ENCODE measurements around the gene MTG2. TPM values are rescaled to one million over a fixed set of nuclear protein-coding genes. Genes with fewer than 3 reads are reported as not detected.

The MTG2 gene
- total RNA-seq, 1 experiment from 2014 or later, result 27.9 TPM

DNA sequence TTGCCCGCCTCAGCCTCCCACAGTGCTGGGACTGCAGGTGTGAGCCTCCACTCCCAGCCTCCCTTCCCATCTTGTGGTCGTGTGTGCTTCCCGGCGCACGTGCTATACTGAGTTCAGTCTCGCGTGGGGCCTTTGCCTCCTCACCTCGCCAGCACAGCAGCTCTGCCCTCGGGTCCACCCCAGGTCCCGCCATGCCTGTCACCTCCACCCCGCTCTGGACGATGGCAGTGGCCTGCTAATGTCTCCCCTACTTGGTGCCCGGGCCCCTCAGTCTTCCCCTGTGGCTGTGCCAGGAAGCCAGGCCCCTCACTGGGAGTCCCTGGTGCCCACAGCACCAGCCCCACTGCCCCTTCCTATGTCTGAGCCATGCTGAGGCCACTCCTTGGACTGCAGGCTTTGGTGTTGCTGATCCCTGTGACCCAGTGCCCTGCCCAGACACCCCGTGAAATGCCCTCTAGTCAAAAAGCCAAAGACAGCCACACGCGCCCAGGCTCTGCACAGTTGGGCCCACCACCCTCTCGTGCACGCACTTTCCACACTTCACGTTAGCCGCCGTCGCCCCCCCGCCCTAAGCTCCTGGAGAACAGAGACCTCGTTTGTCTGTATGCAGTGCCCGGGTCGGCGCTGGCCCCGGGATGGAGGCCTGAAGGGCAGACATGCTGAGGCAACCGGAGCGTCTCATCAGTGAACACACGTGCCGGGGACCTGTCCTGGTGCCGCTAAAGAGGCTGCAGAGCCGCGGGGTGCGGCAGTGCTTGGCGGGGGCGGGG is 23.0 kb downstream of the MTG2 start:
- Mint-ChIP-seq H3K4me1 (peaks cover 3% of the 10 kb centered on the region; the same call in 1 of the 2 replicates), H3K36me3 (peaks cover 17% of the 10 kb centered on the region), H3K4me3 (no peak overlapping the region), H3K27me3 (ENCODE audit: low read depth) (no peaks in the 10 kb centered on the region), H3K27ac (no peak overlapping the region), H3K9me3 (no peaks in the 10 kb centered on the region)
- ATAC-seq (no peak), DNase-seq (ENCODE audit: low spot score) (no peak)
- ChIA-PET POLR2A (interaction anchor here (0.5 kb wide), 1 partner anchor 17 kb away, joined by 4 read pairs; no protein-coding TSS in a partner anchor), CTCF (no interaction called here)
- TF ChIP-seq, protein P1, sequence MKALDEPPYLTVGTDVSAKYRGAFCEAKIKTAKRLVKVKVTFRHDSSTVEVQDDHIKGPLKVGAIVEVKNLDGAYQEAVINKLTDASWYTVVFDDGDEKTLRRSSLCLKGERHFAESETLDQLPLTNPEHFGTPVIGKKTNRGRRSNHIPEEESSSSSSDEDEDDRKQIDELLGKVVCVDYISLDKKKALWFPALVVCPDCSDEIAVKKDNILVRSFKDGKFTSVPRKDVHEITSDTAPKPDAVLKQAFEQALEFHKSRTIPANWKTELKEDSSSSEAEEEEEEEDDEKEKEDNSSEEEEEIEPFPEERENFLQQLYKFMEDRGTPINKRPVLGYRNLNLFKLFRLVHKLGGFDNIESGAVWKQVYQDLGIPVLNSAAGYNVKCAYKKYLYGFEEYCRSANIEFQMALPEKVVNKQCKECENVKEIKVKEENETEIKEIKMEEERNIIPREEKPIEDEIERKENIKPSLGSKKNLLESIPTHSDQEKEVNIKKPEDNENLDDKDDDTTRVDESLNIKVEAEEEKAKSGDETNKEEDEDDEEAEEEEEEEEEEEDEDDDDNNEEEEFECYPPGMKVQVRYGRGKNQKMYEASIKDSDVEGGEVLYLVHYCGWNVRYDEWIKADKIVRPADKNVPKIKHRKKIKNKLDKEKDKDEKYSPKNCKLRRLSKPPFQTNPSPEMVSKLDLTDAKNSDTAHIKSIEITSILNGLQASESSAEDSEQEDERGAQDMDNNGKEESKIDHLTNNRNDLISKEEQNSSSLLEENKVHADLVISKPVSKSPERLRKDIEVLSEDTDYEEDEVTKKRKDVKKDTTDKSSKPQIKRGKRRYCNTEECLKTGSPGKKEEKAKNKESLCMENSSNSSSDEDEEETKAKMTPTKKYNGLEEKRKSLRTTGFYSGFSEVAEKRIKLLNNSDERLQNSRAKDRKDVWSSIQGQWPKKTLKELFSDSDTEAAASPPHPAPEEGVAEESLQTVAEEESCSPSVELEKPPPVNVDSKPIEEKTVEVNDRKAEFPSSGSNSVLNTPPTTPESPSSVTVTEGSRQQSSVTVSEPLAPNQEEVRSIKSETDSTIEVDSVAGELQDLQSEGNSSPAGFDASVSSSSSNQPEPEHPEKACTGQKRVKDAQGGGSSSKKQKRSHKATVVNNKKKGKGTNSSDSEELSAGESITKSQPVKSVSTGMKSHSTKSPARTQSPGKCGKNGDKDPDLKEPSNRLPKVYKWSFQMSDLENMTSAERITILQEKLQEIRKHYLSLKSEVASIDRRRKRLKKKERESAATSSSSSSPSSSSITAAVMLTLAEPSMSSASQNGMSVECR (CRISPR knock-in tag; IDR thresholded peaks at IDR 0.05; ENCODE audit: borderline replicate concordance), result no peak
- TF ChIP-seq MAX (CRISPR knock-in tag; IDR thresholded peaks at IDR 0.05) (no peak), FOXK1 (CRISPR knock-in tag; IDR thresholded peaks at IDR 0.05) (no peak), FOXP1 (CRISPR knock-in tag; IDR thresholded peaks at IDR 0.05; ENCODE audit: borderline replicate concordance) (no peak), ZBTB43 (CRISPR knock-in tag; IDR thresholded peaks at IDR 0.05) (no peak), ZNF263 (CRISPR knock-in tag; IDR thresholded peaks at IDR 0.05; ENCODE audit: low read depth) (no peak)
- TF ChIP-seq, protein P2, sequence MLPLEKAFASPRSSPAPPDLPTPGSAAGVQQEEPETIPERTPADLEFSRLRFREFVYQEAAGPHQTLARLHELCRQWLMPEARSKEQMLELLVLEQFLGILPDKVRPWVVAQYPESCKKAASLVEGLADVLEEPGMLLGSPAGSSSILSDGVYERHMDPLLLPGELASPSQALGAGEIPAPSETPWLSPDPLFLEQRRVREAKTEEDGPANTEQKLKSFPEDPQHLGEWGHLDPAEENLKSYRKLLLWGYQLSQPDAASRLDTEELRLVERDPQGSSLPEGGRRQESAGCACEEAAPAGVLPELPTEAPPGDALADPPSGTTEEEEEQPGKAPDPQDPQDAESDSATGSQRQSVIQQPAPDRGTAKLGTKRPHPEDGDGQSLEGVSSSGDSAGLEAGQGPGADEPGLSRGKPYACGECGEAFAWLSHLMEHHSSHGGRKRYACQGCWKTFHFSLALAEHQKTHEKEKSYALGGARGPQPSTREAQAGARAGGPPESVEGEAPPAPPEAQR (CRISPR knock-in tag; IDR thresholded peaks at IDR 0.05), result no peak

DNA sequence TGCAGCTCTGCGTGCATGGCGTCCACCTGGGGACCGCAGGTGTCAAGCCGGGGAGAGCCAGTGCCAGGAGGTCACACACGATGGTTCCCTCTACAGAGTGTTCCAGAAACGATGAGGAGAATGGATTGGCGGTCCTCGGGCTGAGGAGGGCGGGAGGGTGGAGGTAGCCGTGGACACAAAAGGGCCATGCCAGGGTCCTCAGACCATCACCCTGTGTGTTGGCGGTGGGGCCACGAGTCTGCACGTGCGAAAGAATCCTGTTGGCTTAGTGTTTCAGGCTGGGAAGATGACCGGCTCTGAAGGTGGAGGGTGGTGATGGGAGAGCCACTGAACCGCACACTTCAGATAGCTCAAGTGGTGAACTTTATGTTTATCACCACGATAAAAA is 23.6 kb downstream of the MTG2 start:
- Mint-ChIP-seq H3K4me3 (no peak overlapping the region), H3K27me3 (ENCODE audit: low read depth) (no peaks in the 10 kb centered on the region), H3K9me3 (no peaks in the 10 kb centered on the region), H3K27ac (no peak overlapping the region), H3K36me3 (peaks cover 16% of the 10 kb centered on the region), H3K4me1 (peaks cover 3% of the 10 kb centered on the region; the same call in 1 of the 2 replicates)
- DNase-seq (ENCODE audit: low spot score) (no peak), ATAC-seq (no peak)
- ChIA-PET CTCF (interaction anchor here (0.6 kb wide), 2 partner anchors 266 to 773 kb away, joined by 4 read pairs; no protein-coding TSS in a partner anchor), POLR2A (interaction anchor here (0.5 kb wide), 1 partner anchor 17 kb away, joined by 4 read pairs; no protein-coding TSS in a partner anchor)
- TF ChIP-seq TP53 (CRISPR knock-in tag; IDR thresholded peaks at IDR 0.05), result no peak
- no peak for TF ChIP-seq NR3C1 (CRISPR knock-in tag; conservative IDR thresholded peaks at IDR 0.05; ENCODE audit: low read depth)
- no peak for TF ChIP-seq ZNF423 (CRISPR knock-in tag; IDR thresholded peaks at IDR 0.05)
- TF ChIP-seq, protein P2 (CRISPR knock-in tag; IDR thresholded peaks at IDR 0.05), result no peak
- TF ChIP-seq, protein P3, sequence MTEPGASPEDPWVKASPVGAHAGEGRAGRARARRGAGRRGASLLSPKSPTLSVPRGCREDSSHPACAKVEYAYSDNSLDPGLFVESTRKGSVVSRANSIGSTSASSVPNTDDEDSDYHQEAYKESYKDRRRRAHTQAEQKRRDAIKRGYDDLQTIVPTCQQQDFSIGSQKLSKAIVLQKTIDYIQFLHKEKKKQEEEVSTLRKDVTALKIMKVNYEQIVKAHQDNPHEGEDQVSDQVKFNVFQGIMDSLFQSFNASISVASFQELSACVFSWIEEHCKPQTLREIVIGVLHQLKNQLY (CRISPR knock-in tag; IDR thresholded peaks at IDR 0.05), result no peak
- TF ChIP-seq TEAD1 (CRISPR knock-in tag; IDR thresholded peaks at IDR 0.05), result no peak
- no peak for TF ChIP-seq NR2C2 (CRISPR knock-in tag; IDR thresholded peaks at IDR 0.05)
- no peak for TF ChIP-seq IRF2 (CRISPR knock-in tag; IDR thresholded peaks at IDR 0.05; ENCODE audit: borderline replicate concordance, low read depth)
- TF ChIP-seq GTF2I (CRISPR knock-in tag; conservative IDR thresholded peaks at IDR 0.05), result no peak
- no peak for TF ChIP-seq MXD4 (CRISPR knock-in tag; IDR thresholded peaks at IDR 0.05; ENCODE audit: borderline replicate concordance)
- no peak for TF ChIP-seq CREB1 (CRISPR knock-in tag; IDR thresholded peaks at IDR 0.05)
- no peak for TF ChIP-seq MAX (CRISPR knock-in tag; IDR thresholded peaks at IDR 0.05)
- no peak for TF ChIP-seq CBFB (CRISPR knock-in tag; IDR thresholded peaks at IDR 0.05; ENCODE audit: low read depth)
- no peak for TF ChIP-seq E2F5 (CRISPR knock-in tag; IDR thresholded peaks at IDR 0.05)
- no peak for TF ChIP-seq ZNF396 (CRISPR knock-in tag; IDR thresholded peaks at IDR 0.05; ENCODE audit: borderline replicate concordance)
- TF ChIP-seq, protein P4, sequence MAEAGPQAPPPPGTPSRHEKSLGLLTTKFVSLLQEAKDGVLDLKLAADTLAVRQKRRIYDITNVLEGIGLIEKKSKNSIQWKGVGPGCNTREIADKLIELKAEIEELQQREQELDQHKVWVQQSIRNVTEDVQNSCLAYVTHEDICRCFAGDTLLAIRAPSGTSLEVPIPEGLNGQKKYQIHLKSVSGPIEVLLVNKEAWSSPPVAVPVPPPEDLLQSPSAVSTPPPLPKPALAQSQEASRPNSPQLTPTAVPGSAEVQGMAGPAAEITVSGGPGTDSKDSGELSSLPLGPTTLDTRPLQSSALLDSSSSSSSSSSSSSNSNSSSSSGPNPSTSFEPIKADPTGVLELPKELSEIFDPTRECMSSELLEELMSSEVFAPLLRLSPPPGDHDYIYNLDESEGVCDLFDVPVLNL (CRISPR knock-in tag; IDR thresholded peaks at IDR 0.05; ENCODE audit: borderline replicate concordance, low read depth), result no peak

Data from WTC11 (cell line).